NCI-H345 treated with DMSO at 0.1 percent for 48 hours (cell line): ENCODE measurements around the gene CHIA.
A peak's percentile ranks its signal among the peaks of the same experiment; 100 is the strongest.

Experiments used
- DNase-seq: peaks from one replicate; lab custom pipeline; 2025; ENCODE audit not compliant: unreplicated experiment; lab: John Stamatoyannopoulos, UW

CHIA gene

GRCh38 chr1:111290630-111291029 is at the start of gene CHIA:
TSS of gene CHIA (plus strand) at chr1:111290851. CDS start at chr1:111310468, 19,617 bp downstream.
- peak; percentile 86 for DNase-seq

GRCh38 chr1:111241797-111242196 is 48.9 kb upstream of the CHIA start:
- no peak for DNase-seq

- no peak for DNase-seq
Observed at GRCh38 chr1:111242805-111243523, 47.7 kb upstream of the CHIA start.

- no peak for DNase-seq
Observed at GRCh38 chr1:111247125-111247838, 43.4 kb upstream of the CHIA start.

- DNase-seq, result no peak
Observed at GRCh38 chr1:111249960-111250359, 40.7 kb upstream of the CHIA start.

- DNase-seq, result no peak
Observed at GRCh38 chr1:111251570-111251969, 39.1 kb upstream of the CHIA start.

GRCh38 chr1:111252786-111253185 is 37.9 kb upstream of the CHIA start:
- no peak for DNase-seq

- no peak for DNase-seq
Observed at GRCh38 chr1:111253876-111254275, 36.8 kb upstream of the CHIA start.

GRCh38 chr1:111256988-111257658 is 33.5 kb upstream of the CHIA start:
- no peak for DNase-seq

GRCh38 chr1:111267801-111268508 is 22.7 kb upstream of the CHIA start:
- no peak for DNase-seq

- DNase-seq, result no peak
Observed at GRCh38 chr1:111269825-111270406, 20.7 kb upstream of the CHIA start.

- no peak for DNase-seq
Observed at GRCh38 chr1:111270771-111271463, 19.7 kb upstream of the CHIA start.

GRCh38 chr1:111271464-111271801 is 19.2 kb upstream of the CHIA start:
- DNase-seq, result no peak

- no peak for DNase-seq
Observed at GRCh38 chr1:111272081-111272480, 18.6 kb upstream of the CHIA start.

- DNase-seq, result no peak
Observed at GRCh38 chr1:111274653-111275052, 16.0 kb upstream of the CHIA start.

GRCh38 chr1:111275079-111275478 is 15.6 kb upstream of the CHIA start:
- DNase-seq, result no peak

GRCh38 chr1:111275780-111276433 is 14.7 kb upstream of the CHIA start:
- no peak for DNase-seq

- DNase-seq, result no peak
Observed at GRCh38 chr1:111279144-111279543, 11.5 kb upstream of the CHIA start.

GRCh38 chr1:111280267-111280666 is 10.4 kb upstream of the CHIA start:
- no peak for DNase-seq

- no peak for DNase-seq
Observed at GRCh38 chr1:111281411-111281810, 9.2 kb upstream of the CHIA start.
